OCI-LY7 (cell line): Measurements from ENCODE around the gene ADGRD1. TPM values are rescaled to one million over a fixed set of nuclear protein-coding genes. Genes with fewer than 3 reads are reported as not detected.

Experiments
- BruUV-seq: library from RNA; stranded (reverse); fragments of 400-500 nt; replicated peaks from 2 replicates; lab custom pipeline; 2021; lab: Mats Ljungman, UMichigan
- CTCF ChIA-PET: fragments of 300-600 bp; sonication (Branson Sonifier 250); formaldehyde crosslinking; loops from one replicate; lab custom pipeline; 2022; ENCODE audit warnings: antibody characterized with exemption; ENCODE audit not compliant: unreplicated experiment; lab: Charles Lee
- POLR2A ChIA-PET: fragments of 300-600 bp; sonication (Branson Sonifier 250); formaldehyde crosslinking; loops from one replicate; lab custom pipeline; 2022; ENCODE audit warnings: antibody characterized with exemption; lab: Charles Lee
- DNase-seq: peaks from one replicate; pipeline ENCODE4 v3.0.0-alpha.2; 2015; ENCODE audit warnings: low spot score
- H2AFZ ChIP-seq: fragments of 200-600 bp; sonication (generic), shearing (Covaris generic); 2 replicates; pipeline ENCODE4 v1.6.1; 2014; ENCODE audit warnings: mild to moderate bottlenecking, antibody characterized with exemption, low read length, moderate library complexity
- H3K27ac ChIP-seq: fragments of 200-600 bp; sonication (generic); 2 replicates; pipeline ENCODE4 v1.5.1; 2014; ENCODE audit warnings: mixed run types, low read depth, mild to moderate bottlenecking, moderate library complexity, low read length, inconsistent platforms; ENCODE audit not compliant: poor library complexity, severe bottlenecking
- H3K36me3 ChIP-seq: fragments of 200-600 bp; sonication (generic); 2 replicates; pipeline ENCODE4 v1.6.1; 2014; ENCODE audit warnings: mild to moderate bottlenecking, antibody characterized with exemption, low read length, moderate library complexity, mixed read lengths; ENCODE audit not compliant: insufficient read depth
- H3K4me1 ChIP-seq: fragments of 200-600 bp; sonication (generic); 2 replicates; pipeline ENCODE4 v1.5.1; 2014; ENCODE audit warnings: mild to moderate bottlenecking, low read length; ENCODE audit not compliant: insufficient read depth, poor library complexity, severe bottlenecking
- H3K4me2 ChIP-seq: fragments of 200-600 bp; sonication (generic); 2 replicates; pipeline ENCODE4 v1.6.1; 2014; ENCODE audit warnings: mild to moderate bottlenecking, low read length
- H3K4me3 ChIP-seq: fragments of 200-600 bp; sonication (generic); 2 replicates; pipeline ENCODE4 v1.5.1; 2014; ENCODE audit warnings: mild to moderate bottlenecking, low read depth, low read length; ENCODE audit not compliant: poor library complexity, severe bottlenecking
- H3K79me2 ChIP-seq: fragments of 200-600 bp; sonication (generic); 2 replicates; pipeline ENCODE4 v1.6.1; 2016; ENCODE audit warnings: low read depth, mild to moderate bottlenecking, low read length, moderate library complexity, mixed read lengths; ENCODE audit not compliant: insufficient read depth
- H3K9me2 ChIP-seq: fragments of 200-600 bp; sonication (generic); 2 replicates; pipeline ENCODE4 v1.6.1; 2016; ENCODE audit warnings: mild to moderate bottlenecking, low read length, mixed read lengths; ENCODE audit not compliant: insufficient read depth
- H3K9me3 ChIP-seq: fragments of 200-600 bp; sonication (generic); 2 replicates; pipeline ENCODE4 v1.6.1; 2014; ENCODE audit warnings: mild to moderate bottlenecking, mixed run types, low read length, mixed read lengths
- H4K20me1 ChIP-seq: fragments of 200-600 bp; sonication (generic); 2 replicates; pipeline ENCODE4 v1.6.1; 2014; ENCODE audit warnings: mild to moderate bottlenecking, antibody characterized with exemption, low read length, moderate library complexity, mixed read lengths; ENCODE audit not compliant: insufficient read depth
- EZH2phosphoT487 ChIP-seq: fragments of 200-600 bp; sonication (generic); IDR thresholded peaks from 2 replicates; pipeline ENCODE4 v1.6.1; 2018; ENCODE audit warnings: low read depth, borderline replicate concordance, mild to moderate bottlenecking, mixed run types, antibody characterized with exemption, low read length, moderate library complexity, mixed read lengths
- intact Hi-C: fragments of 100-400 bp; cut with micrococcal nuclease; formaldehyde crosslinking; loops from one replicate; pipeline ENCODE4 v1.10.0; 2022; ENCODE audit not compliant: unreplicated experiment
- total RNA-seq, 2 experiments: library from RNA; depleted of rRNA in 1 of 2; stranded (reverse); fragments of >200 nt in 1 of 2; shearing (Covaris generic) in 1 of 2; gene quantifications; 2 replicates each; pipeline ENCODE4 v1.2.3, GENCODE V29; 2014 to 2022
- TF ChIP-seq, protein P1 (sequence below): fragments of 200-600 bp; sonication (generic); conservative IDR thresholded peaks from 2 replicates; pipeline ENCODE4 v1.5.1; 2014; ENCODE audit warnings: mild to moderate bottlenecking, antibody characterized with exemption, low read length, moderate library complexity, mixed read lengths

Gene ADGRD1
- total RNA-seq, 2 experiments from 2014 or later, result 1.0 to 1.7 TPM

DNA sequence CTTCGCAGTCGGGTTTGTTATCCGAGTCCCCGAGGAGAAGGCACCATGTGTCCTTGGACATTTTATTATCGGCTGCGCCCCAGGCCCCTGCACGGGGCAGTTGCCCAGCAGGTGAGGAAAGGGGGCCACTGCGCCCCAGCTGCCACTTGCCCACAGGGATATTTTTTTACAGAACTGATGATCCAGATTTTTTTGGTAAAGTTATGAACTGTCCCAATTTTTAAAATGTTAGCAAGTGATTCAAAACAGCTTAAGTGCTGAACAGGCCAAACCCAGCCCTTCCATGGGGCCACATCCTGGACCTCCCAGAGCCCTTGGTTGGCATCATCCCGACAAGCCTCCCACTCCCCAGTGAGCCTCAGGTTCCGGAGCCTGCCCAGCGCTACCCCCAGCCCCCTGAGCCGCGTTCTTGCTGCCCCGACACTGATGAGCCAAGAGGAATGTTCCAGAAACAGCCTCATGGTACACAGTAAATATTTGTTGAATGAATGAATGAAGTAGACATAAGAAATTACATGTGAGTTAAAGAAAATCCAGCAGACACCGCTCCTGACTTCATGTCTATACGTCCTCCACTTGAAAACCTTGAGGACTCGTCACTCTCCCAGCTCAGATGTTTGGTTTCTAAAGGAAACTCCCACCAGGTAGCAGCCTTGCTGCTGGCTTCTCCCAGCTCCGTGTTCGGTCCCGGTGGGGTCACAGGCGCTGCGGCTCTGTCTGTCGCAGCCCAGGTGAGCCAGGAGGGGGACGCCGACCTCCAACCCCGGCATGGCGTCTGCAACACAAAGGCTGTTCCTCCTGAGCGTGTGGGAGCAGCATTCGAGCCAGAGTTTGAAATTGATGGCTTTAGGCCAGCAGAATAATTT, 88.5 kb downstream of the ADGRD1 start:
- no peak for DNase-seq
- no peak overlapping the region for H3K4me3 ChIP-seq
- no peak overlapping the region for H3K27ac ChIP-seq
- no peaks in the 10 kb centered on the region for H3K79me2 ChIP-seq
- no peak overlapping the region for H2AFZ ChIP-seq
- intact Hi-C loops, result no loop called here
- H4K20me1 ChIP-seq, result no peaks in the 10 kb centered on the region
- BruUV-seq, result no TSS peak
- CTCF ChIA-PET, result no interaction called here
- TF ChIP-seq EZH2phosphoT487, result no peak
- H3K36me3 ChIP-seq, result no peaks in the 10 kb centered on the region
- peaks cover 3% of the 10 kb centered on the region for H3K4me1 ChIP-seq
- POLR2A ChIA-PET, result no interaction called here
- H3K9me3 ChIP-seq, result no peaks in the 10 kb centered on the region
- H3K9me2 ChIP-seq, result no peaks in the 10 kb centered on the region
- no peak overlapping the region for H3K4me2 ChIP-seq

DNA sequence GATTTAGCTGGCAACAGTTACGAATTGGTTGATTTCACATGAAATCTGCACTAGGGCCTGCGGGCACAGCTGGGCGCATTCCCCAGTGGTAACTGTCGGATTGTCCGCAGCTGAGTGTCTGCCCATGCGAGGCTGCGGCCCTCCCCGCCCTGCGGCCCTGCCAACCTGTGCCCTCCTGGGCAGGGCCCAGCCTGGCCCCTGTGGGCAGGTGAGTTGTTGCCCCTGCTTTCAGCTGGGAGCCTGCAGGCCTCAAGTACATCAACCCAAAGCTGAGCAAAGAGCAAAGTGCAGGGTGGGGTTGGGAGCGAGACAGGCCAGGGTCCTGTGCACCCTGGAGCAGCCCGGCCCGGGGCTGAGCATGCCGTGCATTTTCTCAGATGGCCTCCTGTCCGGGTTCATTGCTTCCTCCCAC, 89.1 kb downstream of the ADGRD1 start:
- no peak overlapping the region for H2AFZ ChIP-seq
- no peaks in the 10 kb centered on the region for H3K79me2 ChIP-seq
- ChIA-PET CTCF (no interaction called here), POLR2A (no interaction called here)
- intact Hi-C loops, result no loop called here
- peaks cover 10% of the 10 kb centered on the region for H3K4me1 ChIP-seq
- no peak for TF ChIP-seq EZH2phosphoT487
- TF ChIP-seq, protein P1, sequence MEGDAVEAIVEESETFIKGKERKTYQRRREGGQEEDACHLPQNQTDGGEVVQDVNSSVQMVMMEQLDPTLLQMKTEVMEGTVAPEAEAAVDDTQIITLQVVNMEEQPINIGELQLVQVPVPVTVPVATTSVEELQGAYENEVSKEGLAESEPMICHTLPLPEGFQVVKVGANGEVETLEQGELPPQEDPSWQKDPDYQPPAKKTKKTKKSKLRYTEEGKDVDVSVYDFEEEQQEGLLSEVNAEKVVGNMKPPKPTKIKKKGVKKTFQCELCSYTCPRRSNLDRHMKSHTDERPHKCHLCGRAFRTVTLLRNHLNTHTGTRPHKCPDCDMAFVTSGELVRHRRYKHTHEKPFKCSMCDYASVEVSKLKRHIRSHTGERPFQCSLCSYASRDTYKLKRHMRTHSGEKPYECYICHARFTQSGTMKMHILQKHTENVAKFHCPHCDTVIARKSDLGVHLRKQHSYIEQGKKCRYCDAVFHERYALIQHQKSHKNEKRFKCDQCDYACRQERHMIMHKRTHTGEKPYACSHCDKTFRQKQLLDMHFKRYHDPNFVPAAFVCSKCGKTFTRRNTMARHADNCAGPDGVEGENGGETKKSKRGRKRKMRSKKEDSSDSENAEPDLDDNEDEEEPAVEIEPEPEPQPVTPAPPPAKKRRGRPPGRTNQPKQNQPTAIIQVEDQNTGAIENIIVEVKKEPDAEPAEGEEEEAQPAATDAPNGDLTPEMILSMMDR, result no peak
- DNase-seq, result no peak
- H3K9me2 ChIP-seq, result no peaks in the 10 kb centered on the region
- no peaks in the 10 kb centered on the region for H3K9me3 ChIP-seq
- no peak overlapping the region for H3K27ac ChIP-seq
- H4K20me1 ChIP-seq, result no peaks in the 10 kb centered on the region
- H3K36me3 ChIP-seq, result no peaks in the 10 kb centered on the region
- BruUV-seq, result no TSS peak
- H3K4me3 ChIP-seq, result no peak overlapping the region
- no peak overlapping the region for H3K4me2 ChIP-seq

DNA sequence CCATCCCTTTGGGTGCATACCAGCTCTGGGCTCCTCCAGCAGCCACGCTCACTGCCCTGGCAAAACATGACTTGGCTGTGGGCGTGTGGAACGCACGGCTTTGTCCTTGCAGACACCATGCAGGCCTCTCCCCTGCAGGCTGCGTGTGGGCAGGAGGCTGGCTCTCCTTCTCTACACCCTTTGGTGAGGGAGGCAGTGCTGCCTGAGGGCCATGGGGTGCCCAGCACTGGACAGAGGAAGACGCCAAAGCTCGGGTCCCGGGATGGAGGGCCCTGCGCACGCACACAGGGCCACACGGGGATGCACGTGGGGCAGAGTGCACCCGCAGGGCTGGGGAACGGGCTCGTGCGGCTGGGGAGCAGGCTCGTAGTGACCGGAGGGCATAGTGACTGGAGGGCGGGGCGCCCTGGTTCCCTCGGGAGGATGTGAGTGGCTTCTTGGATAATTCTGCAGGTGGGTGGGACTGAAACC, 89.7 kb downstream of the ADGRD1 start:
- no peaks in the 10 kb centered on the region for H3K36me3 ChIP-seq
- no peak overlapping the region for H3K4me3 ChIP-seq
- H3K4me1 ChIP-seq, result peaks cover 14% of the 10 kb centered on the region
- CTCF ChIA-PET, result no interaction called here
- POLR2A ChIA-PET, result no interaction called here
- no peaks in the 10 kb centered on the region for H3K9me2 ChIP-seq
- no peaks in the 10 kb centered on the region for H3K79me2 ChIP-seq
- no peak overlapping the region for H2AFZ ChIP-seq
- no peak for DNase-seq
- TF ChIP-seq, protein P1, result no peak
- no peak for TF ChIP-seq EZH2phosphoT487
- no TSS peak for BruUV-seq
- H4K20me1 ChIP-seq, result no peaks in the 10 kb centered on the region
- no peak overlapping the region for H3K27ac ChIP-seq
- H3K4me2 ChIP-seq, result no peak overlapping the region
- intact Hi-C loops, result no loop called here
- H3K9me3 ChIP-seq, result no peaks in the 10 kb centered on the region
